Islet precursor cell (in vitro differentiated cells): ENCODE data around the gene PINK1.
"Not testable (repeated sequence)": the region's sequence is repeated elsewhere in the genome, so short reads cannot be mapped to it uniquely, and the experiment has no call there.

ENCODE experiments used
- DNase-seq: peaks from one replicate; pipeline ENCODE4 v3.0.0-alpha.2; 2018

Gene PINK1

GRCh38 chr1:20633190-20634064 is at the start of gene PINK1:
TSS of gene PINK1 (plus strand) at chr1:20633458. CDS start at chr1:20633549, 91 bp downstream.
- peak; percentile 94 for DNase-seq

- no peak for DNase-seq
Measured at GRCh38 chr1:20584890-20585289, 48.4 kb upstream of the PINK1 start.

- DNase-seq = no peak
Measured at GRCh38 chr1:20586953-20587660, 46.2 kb upstream of the PINK1 start.

GRCh38 chr1:20587661-20588053 is 45.6 kb upstream of the PINK1 start:
- DNase-seq = no peak

- peak; percentile 71 for DNase-seq
Measured at GRCh38 chr1:20588634-20589225, 44.5 kb upstream of the PINK1 start, which contains the start of gene CDA. TSS of gene CDA (plus strand) at chr1:20589097. CDS start at chr1:20589130, 33 bp downstream.

- no peak for DNase-seq
Measured at GRCh38 chr1:20589331-20590278, 43.7 kb upstream of the PINK1 start.

GRCh38 chr1:20590306-20590777 is 42.9 kb upstream of the PINK1 start:
- no peak for DNase-seq

GRCh38 chr1:20593756-20594155 is 39.5 kb upstream of the PINK1 start:
- no peak for DNase-seq

- no peak for DNase-seq
Measured at GRCh38 chr1:20594746-20595145, 38.5 kb upstream of the PINK1 start.

GRCh38 chr1:20596106-20596505 is 37.2 kb upstream of the PINK1 start:
- DNase-seq = no peak

- DNase-seq = no peak
Measured at GRCh38 chr1:20597650-20598049, 35.6 kb upstream of the PINK1 start.

GRCh38 chr1:20600156-20600555 is 33.1 kb upstream of the PINK1 start:
- DNase-seq = no peak

GRCh38 chr1:20601129-20601825 is 32.0 kb upstream of the PINK1 start:
- no peak for DNase-seq

GRCh38 chr1:20602851-20603450 is 30.3 kb upstream of the PINK1 start:
- DNase-seq = no peak

- peak; percentile 65 for DNase-seq
Measured at GRCh38 chr1:20603504-20604464, 29.5 kb upstream of the PINK1 start.

- DNase-seq = no peak
Measured at GRCh38 chr1:20604678-20605077, 28.6 kb upstream of the PINK1 start.

- not testable (repeated sequence) for DNase-seq
Measured at GRCh38 chr1:20606801-20607570, 26.3 kb upstream of the PINK1 start.

- no peak for DNase-seq
Measured at GRCh38 chr1:20609541-20609940, 23.7 kb upstream of the PINK1 start.

GRCh38 chr1:20610970-20611369 is 22.3 kb upstream of the PINK1 start:
- no peak for DNase-seq
